Endometrial microvascular endothelial cells (primary cell): ENCODE data around the gene SLC9A1. TPM values are rescaled to one million over a fixed set of nuclear protein-coding genes. Genes with fewer than 3 reads are reported as not detected.
"Not testable (repeated sequence)": the region's sequence is repeated elsewhere in the genome, so short reads cannot be mapped to it uniquely, and the experiment has no call there.

ENCODE experiments used
- in situ Hi-C: cut with HindIII; loops from 2 replicates; pipeline ENCODE4 v1.10.0; 2017; ENCODE audit warnings: low sequenced_read_pairs, low pct_unique_long_range_greater_than_20kb; ENCODE audit errors: inconsistent ontology term
- total RNA-seq: library from RNA; depleted of rRNA; stranded (reverse); fragments of >200 nt; gene quantifications from one replicate; pipeline ENCODE4 v1.2.3, GENCODE V29; 2015; ENCODE audit errors: inconsistent ontology term

The SLC9A1 gene
- 45.5 TPM for total RNA-seq

DNA sequence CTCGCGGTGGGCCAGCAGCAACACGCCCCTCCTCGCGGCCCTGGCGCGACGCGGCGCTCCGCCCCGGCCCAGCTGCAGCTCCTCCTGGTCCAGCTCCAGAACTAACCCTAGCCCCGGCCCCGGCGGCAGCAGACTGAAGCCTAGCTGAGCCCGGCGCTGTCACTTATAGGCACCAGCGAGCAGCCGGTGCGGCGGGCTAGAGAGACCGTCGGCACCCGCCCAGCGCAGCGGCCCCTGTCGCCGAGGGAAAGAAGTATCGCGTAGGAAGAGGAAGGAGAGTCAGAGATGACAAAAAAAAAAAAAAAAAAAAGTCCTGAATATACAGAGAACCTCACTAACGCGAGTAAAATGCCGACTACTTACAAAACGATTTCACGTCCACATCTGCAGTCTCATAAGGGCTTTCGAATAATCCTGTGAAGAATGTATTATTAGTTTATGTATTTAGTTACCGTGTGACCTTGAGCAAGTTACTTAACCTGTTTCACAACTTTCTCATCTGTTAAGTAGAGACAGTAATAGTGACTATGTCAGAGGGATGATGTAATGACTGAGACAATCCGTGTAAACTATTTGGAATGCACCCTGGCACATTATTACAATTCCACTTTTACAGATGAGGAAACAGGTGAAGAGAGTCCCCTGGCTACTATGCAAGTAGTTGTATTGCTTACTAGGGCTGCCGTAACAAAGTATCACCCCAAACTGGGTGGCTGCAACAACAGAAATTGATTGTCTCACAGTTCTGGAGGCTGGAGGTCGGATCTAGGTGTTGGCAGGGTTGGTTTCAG is at the start of gene SLC9A1:
Gene SLC9A1, minus strand, starts transcription at position 135 of the 791 bp plus-strand sequence. CDS start 791 bp downstream, outside the sequence.
- in situ Hi-C loops = no loop called here

DNA sequence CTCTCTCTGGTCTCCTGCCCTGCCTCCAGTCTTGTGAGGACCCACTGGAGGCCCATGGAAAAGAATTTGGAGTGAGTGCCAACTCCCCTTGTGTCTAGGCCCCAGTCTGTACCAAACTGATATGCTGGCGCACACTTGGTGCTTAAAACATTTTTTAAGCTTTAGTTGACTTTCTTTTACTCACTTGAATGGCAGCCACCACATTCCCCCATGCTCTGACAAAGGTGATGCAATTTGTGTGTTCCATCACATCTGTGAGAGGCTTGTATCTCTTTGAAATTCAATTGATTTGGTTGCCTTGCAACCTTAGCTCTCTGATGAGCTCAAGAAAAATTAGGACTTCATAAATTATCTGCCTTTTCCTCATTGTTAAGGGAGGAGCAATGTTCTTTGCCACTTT is 49.0 kb upstream of the SLC9A1 start:
- in situ Hi-C loops = no loop called here

DNA sequence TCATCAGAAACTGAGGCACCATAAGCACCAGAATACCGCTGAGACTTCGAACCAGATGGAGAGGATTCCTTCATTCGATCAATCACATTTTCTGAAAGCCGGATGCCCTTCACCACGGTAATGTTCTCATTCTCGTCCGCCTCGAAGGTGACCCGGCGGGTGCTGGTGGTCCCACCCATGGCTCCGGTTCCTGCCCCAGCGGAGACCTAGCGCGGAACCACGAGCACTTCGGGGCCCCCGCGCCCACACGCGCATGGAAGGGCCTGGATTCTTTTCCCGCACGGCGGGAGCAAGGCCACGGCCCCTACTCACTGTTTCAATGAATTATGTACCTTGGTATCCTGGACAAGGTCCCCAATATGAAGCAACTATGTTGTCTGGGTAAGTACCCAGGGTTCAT is 46.4 kb upstream of the SLC9A1 start:
- in situ Hi-C loops = no loop called here

DNA sequence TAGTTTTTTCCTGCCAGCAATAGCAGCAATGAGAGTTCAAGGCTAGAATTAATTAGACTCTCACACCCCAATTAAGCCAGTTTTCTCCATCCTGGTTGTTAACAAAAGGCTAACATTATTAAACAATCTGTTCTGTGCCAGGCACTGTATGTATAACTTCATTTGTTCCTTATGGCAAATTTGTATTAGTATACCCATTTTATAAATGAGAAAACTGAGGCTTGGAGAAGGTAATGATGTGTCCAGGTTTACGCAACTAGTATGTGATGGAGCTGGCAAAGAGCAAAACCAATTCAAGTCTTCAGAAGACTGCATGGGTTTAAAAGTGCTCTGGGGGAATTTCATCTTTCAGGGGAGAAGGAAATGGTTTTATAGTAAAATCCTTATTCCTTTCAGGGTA is 38.3 kb upstream of the SLC9A1 start:
- in situ Hi-C loops = no loop called here

DNA sequence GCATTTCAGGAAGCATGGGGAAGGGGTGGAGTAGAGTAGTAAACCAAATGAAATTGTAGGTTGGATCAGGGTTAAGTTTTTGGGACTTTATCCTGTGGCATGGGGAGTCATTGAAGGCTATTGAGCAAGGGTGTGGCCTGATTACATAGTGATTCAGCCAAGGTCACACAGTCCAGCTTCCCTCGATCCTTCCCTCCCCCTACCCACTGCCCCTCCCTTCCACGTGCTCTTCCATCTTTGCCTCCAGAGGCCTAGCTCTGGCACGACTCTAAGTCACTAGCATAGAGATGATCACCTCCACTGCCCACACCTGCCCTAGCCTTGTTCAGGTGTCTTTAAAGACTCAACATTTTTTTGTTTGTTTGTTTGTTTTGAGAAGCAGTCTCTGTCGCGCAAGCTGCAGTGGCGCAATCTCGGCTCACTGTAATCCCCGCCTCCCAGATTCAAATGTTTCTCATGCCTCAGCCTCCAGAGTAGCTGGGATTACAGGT is 37.2 kb upstream of the SLC9A1 start:
- in situ Hi-C loops = no loop called here

DNA sequence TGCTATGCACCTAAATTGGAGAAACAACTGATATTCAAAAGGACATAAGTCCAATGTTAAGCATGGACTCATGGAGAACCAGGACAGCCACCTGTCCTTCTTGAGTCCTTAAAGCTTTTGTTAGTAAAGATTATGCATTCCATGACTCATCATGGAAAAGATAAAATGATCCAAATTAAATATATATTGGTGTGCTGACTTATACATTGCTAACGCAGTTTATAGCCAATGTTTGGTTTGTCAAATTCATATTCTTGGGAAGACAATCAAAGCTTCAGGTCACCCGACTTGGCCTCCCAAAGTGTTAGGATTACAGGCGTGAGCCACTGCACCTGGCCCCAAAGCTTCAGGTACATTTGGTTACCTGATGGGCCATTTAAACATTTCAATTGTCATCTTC is 29.7 kb upstream of the SLC9A1 start:
- in situ Hi-C loops = not testable (repeated sequence)

DNA sequence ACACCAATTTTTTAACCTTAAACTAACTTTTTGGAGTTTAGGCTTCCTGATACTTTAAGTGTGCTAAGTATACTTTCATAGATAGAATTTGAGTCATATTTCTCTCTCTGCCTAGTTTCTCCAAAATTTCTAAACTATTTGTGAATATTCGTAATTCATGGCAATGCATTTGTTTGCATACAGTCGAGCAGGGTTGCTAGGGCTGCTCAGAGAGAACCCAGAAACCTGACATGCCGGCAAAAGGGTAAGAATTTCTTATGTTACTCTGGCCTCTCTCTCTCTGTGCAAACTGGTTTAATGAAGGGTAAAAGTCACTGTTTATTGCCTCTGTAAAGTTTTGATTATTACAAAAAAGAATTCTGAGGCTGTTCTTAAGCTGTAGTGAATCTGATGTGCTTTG is 25.1 kb upstream of the SLC9A1 start:
- in situ Hi-C loops = no loop called here

DNA sequence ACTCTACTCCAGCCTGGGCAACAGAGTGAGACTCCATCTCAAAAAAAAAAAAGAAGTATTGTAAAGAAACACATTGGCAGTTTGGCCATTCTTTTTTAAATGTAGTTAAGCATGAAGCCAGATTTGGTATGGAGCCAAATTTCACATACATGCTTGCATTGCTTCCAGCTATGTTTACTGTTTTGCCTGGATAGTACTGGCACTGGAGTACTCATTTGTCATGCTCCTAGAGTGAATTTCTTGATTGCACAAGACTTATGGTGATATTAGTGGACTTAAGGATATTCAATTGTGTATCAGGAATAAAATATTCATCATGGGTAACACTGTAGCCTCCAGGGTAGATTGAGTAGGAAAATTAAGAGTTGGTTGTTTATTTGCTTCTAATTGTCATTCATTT is 24.5 kb upstream of the SLC9A1 start:
- in situ Hi-C loops = no loop called here

DNA sequence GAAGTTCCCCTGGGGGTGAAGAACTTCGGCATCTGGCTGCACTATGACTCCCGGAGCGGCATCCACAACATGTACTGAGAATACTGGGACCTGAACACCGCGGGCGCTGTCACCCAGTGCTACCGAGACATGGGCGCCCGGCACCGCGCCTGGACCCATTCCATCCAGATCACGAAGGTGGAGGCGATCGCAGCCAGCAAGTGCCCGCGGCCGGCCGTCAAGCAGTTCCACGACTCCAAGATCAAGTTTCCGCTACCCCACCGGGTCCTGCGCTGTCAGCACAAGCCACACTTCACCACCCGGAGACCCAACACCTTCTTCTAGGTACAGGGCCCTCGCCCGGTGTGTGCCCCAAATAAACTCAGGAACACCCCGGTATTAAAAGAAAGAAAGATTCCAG is 22.0 kb upstream of the SLC9A1 start:
- in situ Hi-C loops = no loop called here

DNA sequence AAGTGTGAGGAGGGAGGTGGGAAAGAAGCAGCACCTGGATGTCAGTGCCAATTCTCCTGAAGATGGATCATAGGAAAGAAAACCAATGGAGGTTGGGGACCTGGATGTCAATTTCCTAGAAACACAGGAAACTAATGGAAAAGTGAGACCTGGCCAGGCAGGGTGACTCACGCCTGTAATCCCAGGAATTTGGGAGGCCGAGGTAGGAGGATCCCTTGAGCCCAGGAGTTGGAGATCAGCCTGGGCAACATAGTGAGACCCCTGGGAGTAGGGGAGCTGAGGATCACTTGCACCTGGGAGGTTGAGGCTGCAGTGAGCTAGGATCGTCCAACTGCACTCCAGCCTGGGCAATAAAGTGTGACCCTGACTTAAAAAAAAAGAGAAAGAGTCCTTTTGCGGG is 21.4 kb upstream of the SLC9A1 start:
- in situ Hi-C loops = no loop called here

DNA sequence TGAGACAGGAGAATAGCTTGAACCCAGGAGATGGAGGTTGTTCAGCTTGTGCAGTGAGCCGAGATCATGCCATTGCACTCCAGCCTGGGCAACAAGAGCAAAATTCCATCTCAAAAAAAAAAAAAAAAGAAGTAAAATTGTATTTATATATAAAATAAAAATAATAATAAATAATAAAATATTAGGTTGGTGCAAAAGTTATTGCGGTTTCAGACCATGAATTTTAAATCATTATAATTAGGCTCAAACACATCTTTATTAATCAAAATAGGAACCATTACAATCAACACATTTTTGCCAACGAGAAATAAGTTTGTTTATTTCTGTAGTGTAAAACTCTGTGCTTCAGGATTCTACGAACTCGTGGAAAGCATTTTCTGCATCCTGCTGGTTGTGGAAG is 18.1 kb upstream of the SLC9A1 start:
- in situ Hi-C loops = not testable (repeated sequence)

DNA sequence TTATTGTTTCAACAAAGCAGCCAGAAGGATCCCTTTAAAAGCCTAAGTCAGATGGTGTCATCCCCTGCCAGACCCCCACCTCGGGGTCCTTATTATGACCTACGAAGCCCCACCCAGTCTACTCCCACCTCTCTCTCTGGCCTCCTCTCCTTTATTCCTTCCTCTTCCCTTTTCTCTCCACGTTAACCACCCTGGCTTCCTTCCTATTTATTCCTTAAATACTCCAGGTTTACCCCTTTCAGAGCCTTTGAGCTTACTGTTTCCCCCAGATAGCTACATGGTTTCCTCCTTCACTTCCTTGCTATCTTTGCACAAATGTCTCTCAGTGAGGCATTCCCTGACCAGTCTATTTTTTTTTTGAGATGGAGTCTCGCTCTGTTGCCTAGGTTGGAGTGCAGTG is 12.0 kb upstream of the SLC9A1 start:
- in situ Hi-C loops = no loop called here

DNA sequence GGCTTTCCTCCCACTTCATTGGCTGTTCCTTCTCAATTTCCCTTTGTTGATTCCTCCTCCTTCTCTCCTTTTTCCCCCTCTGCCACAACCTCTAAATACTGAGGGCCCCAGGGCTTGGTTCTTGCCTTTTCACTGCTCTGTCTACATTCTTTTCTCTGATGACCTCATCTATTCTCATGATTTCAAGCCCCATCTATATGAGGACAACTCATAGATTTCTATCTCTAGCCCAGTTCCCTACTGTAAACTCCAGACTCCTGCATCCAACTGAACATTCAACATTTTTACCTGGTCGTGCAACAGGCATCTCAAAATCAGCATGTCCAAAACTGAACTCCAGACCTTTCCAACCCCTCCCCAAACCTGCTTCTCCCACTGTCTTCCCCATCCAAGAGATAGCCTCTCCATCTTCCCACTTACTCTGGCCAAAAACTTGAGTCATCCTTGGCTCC is 11.5 kb upstream of the SLC9A1 start:
- in situ Hi-C loops = no loop called here

DNA sequence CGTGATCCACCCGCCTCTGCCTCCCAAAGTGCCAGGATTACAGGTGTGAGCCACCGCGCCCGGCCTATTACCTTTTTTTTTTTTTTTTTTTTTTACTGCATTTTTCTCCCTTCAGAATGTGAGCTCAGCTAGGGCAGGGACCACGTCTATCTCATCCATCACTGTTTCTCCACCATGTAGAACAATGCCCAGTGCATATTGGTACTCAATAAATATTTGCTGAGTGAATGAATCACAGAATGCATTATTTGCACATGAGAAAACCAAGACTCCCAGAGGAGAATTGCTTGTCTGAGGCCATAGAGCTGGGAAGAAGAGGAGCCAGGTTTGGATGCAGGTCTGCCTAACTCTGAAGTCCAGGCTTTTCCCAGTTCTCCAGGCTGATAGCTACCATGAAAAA is 8.2 kb upstream of the SLC9A1 start:
- in situ Hi-C loops = no loop called here

DNA sequence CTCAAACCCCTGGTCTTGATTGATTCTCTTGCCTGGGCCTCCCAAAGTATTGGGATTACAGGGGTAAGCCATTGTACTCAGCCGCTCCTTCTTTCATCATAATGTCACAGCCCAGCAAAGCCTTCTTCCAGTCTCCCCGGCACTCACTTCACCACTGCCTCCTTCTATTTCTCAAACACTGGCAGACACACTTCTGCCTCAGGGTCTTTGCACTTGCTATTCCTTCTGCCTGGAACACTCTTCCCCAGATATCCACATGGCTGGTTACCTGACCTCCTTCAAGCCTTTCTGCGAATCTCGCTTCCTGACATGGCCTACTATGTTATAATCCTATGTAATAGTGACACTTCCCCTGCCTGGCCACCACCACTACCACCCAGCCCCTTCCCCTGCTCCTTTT is 7.2 kb upstream of the SLC9A1 start:
- in situ Hi-C loops = no loop called here

DNA sequence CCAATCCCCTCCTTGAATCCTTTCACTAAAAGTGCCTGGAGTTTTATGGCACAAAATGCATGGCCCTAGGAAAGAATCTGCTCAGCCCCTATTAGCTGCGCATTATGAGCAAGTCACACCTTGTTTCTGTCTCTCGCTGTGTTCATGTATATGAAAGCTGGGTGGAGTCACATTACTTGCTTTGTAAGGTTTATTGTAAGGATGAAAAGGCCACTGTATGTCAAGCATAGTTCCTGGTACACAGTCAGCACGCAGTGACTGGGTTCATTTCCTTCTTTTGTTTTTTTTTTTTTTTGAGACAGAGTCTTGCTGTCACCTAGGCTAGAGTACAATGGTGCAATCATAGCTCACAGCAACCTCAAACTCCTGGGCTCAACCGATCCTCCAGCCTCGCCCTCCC is 6.7 kb upstream of the SLC9A1 start:
- in situ Hi-C loops = no loop called here

DNA sequence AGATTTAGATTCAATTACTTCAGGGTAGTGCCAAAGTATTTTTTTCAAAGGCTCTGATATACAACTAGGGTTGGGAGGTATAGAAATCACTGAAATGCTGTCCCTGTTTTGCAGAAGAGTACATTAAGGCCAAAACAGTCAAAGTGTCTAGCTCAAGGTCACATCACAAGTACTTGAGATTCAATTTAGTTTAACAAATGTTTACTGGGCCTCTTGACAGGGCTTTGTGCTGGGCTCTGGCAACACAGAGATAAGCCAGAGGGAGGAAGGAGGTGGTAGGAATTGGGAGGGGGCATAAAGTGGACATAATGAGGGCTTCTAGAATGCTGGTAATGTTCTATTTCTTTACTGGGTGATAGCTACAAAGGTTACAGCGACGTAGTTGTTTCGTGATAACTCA is 2.3 kb upstream of the SLC9A1 start:
- in situ Hi-C loops = no loop called here

DNA sequence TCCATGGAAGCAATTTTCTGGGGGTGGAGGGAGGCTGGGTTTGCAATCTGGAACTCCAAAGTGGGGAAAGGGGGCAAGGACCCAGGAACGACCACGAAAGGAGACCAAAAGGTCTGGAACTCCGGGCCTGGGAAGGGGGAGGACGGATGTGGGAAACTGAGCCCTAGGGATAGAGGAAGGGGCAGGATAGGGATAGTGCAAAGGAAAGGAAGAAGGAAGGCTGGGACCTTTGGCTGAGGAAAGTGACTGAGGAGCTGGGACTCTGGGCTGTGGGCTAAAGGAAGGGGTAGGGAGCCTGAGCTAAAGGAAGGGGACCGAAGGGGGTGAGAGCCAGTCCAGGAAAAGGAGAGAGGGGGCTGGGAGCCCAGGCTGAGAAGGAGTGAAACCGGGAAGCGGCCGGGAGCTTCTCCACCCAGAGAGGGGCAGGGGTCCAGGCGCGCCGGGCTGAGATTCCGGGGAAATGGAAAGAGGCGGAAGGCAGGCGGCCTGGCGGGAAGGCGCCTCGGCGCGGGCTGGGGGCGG is 395 bp downstream of the SLC9A1 start:
- in situ Hi-C loops = no loop called here

DNA sequence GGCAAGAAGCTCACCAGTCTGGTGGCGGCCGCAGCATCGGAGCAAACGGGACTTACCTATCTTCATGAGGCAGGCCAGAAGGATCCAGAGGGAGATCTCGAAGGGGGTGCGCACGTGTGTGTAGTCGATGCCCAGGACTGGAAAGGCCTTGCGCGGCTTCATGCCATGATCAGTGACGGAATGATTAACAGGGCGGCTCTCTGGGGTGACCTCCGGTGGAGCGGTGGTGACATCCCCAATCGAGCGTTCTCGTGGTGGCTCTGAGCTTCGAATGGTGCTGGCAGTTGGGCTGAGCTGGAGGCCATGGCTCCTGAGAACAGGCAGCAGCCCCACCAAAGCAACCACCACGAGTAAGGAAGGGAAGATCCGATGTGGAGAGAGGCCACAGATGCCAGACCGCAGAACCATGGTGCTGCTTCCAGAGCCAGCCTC is 982 bp downstream of the SLC9A1 start:
- in situ Hi-C loops = no loop called here

DNA sequence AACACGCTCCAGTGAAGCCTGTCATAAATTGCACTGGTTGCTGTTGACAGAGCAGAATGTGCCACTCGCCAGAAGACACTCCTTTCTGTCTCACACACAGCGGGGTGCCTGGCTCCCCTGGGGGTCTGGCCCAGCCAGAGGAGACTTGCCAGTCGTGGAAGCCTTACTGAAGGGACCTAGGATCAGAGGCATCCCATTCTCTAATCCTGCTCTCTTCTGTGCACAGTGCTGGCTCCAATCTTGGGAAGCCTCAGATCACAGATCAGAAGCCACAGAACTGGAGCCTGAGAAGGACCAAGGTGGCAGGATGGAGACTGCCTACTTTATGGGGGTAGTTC is 1.4 kb downstream of the SLC9A1 start:
- in situ Hi-C loops = no loop called here
